Stimulated activated CD8-positive, alpha-beta memory T cell treated with anti-CD3 and anti-CD28 coated beads, Interleukin-15, amount 100 ng/mL, for 4 hours (primary cell): ENCODE data around the gene MATN1.

Experiments used
- DNase-seq, 2 donors: peaks; one replicate each; pipeline ENCODE4 v3.0.0-alpha.2; 2020; ENCODE audit warnings: low read depth in 2 of 2

MATN1 gene

DNA sequence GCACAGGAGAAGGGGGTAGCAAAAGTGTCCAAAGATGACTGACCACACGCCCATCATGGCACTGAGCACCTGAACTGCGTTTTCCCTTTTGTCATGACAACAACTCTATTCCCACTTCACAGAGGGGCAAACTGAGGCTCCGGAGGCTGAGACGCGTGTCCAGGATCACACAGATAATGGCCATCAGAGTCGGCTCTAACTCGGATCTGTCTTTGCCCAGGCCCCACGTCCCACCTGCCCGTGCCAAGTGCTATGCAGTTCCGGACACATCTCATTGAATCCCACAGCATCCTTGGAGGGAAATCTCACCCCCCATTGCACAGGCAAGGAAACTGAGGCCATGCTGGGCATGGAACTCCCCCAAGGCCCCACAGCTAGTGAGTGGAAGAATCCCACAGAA is 62.1 kb downstream of the MATN1 start:
- DNase-seq = no peak
